Measurements from ENCODE around the gene SIGLEC6.

The SIGLEC6 gene

DNA sequence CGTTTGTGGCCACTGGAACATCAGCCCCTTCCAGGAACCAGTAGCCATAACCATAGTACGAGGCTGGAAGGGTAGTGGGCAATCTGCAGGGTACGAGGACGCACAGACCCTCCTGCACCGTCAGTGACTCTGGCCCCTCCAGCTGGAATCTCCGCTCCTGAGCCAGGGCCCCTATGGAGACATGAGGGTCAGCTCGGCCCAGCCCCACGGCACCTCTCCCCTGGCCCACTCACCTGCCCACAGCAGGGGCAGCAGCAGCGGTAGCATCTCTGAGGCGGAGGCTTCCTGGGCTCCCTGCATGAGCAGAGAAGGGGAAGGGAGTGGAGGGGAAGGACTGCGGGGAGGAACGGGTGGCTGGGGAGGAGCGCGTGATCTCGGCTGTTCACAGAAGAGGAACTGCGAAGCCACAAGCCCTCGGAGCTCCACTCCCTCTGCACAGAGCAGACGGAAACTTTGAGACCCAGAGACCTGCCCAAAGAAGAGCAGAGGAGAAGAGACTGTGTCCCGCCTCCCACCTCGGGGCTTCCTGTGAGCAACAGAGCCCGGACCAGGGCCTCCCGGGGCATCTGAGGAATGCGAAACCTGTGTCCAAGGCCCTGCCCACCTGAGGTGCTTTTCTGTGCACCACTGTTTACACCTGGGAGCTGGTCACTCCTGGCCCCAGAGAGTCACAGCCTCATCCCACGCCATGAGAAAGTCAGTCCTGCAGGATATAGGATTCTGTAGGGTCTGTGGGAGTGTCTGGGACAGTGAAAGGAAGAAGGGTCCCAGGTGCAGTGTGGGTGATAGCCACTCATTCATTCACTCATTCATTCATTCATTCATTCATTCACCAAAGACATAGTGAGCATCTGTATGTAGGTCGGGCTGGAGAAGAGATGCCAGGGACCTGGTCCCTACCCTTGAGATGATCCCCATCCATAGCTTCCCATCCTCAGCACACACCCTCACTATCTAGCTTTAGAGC is at the start of gene SIGLEC6:
Gene SIGLEC6 (minus strand): TSS at position 322 of the 967 bp plus-strand sequence. CDS start 22 bp downstream, at position 300.
- DNase-seq = peak; percentile 78

DNA sequence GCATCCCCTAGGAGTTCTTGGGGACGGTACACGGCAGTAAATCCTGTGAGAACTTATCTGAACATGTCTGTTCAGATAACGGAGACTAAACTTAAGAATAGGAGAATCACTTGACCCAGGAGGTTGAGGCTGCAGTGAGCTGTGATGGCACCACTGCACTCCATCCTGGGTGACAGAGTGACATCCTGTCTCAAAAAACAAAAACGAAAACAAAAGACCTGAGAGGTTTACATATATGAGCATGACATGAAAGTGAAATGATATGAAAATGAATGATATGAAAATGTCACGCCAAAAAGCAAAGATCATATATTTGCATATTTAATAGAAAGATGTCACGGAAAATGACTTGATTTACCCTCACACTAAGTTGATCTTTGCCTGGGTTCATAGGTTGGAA is 45.4 kb upstream of the SIGLEC6 start:
- DNase-seq = no peak

DNA sequence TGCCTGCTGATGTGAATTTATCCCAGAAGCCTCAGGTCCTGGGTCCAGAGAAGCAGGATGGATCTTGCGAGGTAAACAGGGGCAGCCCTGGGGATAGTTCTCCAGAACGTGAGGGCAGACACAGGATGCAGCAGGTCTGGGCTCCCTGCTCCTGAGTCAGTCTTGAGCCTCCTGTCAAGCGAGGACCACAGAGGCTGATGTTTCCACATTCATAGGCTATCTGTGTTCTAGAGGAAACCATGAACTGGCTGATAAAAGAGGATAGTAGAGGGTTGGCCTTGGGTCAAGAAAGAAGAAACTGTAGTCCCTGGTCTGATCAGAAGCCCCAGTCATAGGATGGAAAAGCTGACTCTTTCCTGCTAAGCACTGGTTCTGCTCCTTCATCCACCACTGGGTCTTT is 41.9 kb upstream of the SIGLEC6 start:
- DNase-seq = peak; percentile 81

DNA sequence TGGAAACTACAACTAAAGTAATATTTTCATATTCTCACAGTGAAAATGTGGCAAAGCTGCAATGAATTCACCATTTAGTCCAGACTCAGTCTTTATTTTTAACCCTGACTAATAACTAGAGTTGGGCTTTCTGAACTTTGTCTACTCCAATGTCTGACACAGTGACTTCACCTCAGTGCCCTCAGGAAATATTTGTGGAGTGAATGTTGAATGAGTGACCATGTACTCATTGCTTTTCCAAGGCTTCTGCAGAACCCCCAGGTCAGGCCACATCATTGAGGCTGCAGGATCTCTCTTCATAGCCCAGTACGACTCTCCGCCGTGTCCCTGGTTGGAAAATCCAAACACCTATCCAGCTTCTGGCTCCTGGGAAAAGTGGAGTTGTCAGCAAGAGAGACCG is 41.4 kb upstream of the SIGLEC6 start:
- DNase-seq = no peak

DNA sequence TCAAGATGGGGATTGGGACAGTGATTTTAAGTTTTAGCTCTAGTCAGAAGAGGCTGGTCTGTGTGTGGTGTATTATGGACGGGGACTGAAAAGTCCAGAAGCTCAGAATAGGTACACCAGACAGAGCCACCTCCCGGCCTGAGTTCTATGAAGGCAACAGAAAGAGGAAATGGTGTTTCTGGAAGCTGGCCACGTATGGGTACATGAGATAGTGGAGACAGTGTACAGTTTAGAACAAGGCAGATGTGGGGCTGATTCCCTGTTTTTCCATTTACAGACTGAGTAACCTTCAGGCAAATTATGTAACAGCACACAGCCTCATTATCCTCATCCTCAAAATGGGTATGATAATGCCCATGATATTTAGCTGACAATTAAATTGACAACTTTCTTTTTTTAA is 40.9 kb upstream of the SIGLEC6 start:
- peak; percentile 93 for DNase-seq

DNA sequence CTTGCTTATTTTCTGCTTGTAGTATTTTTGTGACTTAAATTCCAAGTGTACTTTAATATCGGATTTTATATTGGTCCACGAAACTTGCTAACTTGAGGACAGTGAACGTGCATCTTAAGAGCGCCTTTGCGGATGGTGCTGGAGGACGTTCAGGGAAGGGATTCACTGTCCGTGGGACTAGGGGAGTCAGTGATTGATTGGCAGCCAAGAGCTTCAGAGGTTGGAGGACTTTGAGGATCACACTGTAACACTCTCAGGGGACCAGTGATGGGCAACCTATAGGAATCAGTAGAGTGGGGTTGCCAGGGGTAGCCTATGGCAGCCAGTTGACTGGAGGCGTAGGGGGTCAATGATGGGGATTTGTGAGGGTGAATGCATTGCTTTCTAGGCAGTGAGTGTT is 40.1 kb upstream of the SIGLEC6 start:
- peak; percentile 34 for DNase-seq

DNA sequence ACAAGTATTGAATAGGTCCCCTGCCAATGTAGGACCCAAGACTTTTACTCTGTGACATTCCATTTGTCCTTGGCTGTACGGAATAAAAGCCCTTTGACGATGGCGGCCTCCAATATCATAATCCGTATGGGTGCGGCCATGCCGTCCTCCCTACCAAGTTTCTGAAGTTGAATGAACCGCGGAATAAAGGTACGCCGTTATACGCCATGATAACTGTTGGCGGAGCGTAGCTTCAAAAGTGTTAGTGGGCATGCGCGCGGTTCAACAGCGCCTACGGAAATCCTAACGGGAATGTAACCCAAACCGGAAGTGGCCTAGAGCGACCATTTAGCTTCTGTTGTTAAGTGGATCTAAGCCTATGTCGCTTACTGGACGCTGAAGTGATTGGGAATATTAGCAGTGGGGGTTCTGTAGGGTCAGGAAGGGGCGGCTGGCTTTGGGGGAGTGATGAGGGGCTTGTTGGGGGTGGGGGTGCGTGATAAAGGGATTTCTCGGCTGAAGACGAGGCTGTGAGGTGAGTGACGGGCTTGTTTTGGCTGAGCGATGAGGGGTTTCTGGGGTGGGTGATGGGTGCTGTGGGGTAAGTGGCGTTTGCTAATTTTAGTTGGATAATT is 39.6 kb upstream of the SIGLEC6 start, which contains the start of gene ZNF175:
Gene ZNF175 (plus strand): TSS at position 322 of the 614 bp plus-strand sequence. CDS start 2,047 bp downstream, outside the sequence.
- peak; percentile 98 for DNase-seq

DNA sequence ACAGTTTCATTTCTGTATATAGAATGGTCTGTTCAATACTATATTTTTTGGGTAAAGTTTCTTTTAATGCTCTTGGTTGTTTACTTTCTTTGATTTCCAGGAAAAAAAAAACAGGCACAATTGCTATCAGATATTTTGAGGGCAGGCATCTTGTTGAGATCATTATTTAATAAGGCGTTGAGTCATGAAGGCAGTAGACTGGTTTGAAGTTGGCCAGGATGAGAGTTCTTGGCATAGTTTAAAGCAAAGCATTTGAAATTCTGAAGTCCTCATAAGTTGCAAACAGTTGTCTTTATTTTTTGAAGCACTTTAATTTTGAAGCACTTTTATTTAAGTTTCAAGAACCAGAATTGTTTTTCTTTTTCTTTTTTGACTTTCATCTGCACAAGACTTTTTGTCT is 37.0 kb upstream of the SIGLEC6 start:
- DNase-seq = peak; percentile 42

DNA sequence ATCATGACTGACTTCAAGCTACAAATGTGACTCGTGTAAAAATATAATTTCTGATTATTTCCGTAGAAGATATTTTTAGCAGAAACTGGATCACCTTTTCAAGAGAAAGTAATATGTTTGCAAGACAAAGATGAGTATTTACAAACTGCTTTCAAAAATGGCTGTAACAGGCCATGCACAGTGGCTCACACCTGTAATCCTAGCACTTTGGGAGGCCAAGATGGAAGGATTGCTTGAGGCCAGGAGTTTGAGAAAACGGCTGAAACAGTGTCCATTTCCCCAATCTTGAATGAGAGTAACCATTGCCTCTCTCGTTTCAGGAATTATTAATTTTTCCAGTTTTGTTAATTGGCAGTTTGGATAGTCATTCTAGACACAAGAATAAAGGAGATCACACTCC is 36.1 kb upstream of the SIGLEC6 start:
- no peak for DNase-seq

DNA sequence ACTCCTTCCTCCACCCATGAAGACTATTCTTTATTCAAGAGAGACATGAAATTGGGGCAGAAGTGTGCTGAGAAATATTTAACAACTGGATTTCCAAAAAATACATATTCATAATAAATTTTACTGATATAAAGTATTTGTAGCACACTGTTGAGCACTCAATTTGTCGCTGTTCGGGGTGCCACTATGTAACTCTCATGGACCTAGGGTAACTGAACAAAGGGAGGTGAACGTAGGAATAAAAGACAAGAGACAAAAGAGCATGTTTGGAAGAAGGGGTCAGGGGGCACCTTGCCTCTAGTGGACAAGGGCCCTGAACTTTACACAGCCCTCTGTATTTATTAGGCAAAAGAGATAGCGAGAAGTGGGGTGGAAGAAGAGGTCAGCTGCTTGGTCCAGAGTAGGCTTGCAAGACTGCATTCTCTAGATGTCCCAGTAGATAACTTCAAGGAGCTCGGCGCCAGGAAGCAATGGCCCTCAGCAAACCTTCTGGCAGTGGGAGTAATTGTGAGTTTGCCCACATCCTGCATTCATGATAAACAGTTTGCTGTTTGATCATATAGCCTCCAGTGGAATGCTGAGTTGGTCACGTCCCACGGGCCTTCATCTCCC is 35.1 kb upstream of the SIGLEC6 start:
- peak; percentile 59 for DNase-seq

DNA sequence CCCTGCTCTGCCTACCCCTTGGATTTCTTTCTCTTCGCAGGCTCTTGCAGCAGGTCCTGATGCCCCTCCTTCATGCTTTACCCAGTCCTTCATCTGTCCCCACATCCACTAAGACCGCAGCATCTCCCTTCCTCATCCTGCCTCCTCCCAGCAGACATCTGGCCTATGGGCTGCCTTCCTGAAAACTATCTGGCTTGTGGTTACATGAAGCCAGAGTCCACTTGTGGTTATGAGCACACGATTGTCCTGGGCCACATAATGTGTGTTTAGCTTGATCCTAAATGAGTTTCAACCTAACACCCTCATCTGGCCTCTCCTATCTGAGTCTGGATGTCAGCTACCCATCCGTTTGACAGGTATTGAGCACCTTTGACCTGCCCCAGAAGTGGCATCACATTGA is 34.1 kb upstream of the SIGLEC6 start:
- DNase-seq = peak; percentile 65

DNA sequence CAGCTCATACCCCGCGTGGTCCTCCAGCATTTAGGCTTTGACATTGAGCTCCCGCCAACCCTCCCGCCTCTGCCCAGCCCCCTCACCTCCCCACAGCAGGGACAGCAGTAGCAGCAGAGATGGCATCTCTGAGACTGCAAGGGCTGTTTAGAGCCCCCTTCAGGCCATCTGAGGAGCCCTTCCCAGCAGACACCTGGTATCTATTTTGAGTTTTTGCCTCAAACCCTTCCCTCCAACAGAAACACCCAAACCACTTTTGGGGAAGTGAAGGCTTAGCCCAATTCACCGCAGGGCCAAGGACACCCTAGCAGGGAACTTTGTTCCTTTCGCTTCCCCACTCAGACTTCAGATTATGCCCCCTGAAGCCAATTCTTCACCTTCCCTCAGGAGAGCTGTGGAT is 33.3 kb upstream of the SIGLEC6 start:
- DNase-seq = peak; percentile 50

DNA sequence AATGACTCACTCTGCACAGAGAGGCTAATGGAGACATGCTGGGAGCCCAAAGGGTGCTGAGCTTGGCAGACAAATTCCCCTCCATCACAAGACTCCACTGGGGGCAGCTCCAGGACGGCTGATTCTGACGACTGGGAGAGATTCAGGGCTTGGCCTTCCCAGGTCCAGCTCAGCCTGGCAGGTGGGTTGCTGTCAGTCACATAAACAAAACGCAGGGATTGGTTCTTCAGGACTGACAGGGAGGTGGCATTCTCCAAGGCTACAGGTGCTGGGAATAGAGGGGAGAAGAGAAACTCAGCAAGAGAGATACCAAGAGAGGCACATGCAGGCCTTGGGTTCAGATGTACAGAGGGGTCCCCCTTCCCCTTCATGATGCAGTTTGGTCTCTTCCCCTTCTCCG is 28.9 kb upstream of the SIGLEC6 start:
- no peak for DNase-seq

DNA sequence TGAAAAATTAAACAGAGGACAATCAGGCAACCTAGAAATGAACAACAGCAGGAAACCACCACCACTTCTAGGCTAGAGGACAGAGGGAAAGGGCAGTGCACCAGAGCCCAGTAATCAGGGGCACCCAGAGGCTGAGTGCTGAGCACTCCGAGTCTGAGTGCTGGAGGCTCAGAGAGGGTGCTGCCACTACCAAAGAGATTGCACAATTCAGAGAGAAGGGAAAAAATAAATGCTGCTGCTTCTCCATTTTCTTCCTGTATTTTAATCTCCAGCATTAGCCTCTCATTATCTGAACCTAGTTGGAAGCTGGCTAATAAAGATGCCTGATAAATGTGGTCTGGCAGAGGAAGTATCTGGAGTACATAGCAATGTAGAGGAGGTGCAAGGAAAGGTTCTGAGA is 27.8 kb upstream of the SIGLEC6 start:
- DNase-seq = no peak

DNA sequence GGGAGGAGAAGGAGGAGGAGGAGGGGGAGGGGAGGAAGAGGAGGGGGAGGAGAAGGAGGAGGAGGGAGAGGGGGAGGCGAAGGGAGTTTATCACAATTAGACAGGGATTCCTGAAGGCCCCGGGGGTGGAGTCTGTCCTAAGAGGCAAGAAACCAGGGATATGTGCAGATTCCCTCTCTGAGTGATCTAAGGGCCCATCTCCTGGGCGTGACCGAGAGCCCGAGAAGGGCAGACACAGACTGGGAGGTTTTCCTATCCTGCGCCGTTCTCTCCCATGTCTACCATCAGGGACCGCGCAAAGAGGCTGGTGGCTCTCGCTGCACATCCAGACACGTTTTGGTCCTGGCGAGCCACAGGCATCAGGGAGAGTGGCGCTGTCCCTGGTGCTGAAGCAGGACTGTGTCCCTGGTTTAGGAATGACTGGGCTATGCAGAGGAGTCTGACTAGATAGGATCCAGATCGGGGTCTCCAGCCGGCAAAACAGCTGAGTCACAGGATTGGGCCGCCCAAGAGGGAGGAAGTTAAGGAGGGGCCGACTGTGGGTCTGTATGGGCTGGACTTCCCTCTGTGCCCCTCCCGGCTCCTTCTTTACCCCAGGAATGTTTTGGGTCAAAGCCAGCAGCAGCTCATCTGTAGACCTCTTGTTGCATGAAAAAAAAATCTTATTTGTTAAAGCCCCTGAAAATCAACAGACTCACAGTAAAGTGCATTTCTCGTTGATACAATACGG is 21.7 kb upstream of the SIGLEC6 start:
- peak; percentile 83 for DNase-seq

DNA sequence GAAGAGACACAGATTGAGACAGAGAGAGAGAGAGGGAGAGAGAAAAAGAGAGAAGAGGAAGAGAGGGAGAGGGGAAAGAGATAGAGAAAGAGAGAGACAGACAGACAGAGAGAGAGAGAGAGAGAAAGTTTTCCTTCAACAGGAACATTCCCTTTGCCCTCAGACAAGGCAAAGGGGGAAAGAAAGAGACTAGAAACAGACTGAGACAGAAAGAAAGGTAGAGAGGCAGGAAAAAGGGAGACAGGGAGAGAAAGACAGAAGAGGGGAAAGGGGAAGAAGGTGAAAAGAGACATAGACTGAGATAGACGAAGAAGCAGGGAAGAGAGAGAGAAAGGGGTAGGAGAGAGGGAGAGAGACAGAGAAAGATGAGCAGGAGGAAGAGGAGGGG is 21.1 kb upstream of the SIGLEC6 start:
- no peak for DNase-seq

DNA sequence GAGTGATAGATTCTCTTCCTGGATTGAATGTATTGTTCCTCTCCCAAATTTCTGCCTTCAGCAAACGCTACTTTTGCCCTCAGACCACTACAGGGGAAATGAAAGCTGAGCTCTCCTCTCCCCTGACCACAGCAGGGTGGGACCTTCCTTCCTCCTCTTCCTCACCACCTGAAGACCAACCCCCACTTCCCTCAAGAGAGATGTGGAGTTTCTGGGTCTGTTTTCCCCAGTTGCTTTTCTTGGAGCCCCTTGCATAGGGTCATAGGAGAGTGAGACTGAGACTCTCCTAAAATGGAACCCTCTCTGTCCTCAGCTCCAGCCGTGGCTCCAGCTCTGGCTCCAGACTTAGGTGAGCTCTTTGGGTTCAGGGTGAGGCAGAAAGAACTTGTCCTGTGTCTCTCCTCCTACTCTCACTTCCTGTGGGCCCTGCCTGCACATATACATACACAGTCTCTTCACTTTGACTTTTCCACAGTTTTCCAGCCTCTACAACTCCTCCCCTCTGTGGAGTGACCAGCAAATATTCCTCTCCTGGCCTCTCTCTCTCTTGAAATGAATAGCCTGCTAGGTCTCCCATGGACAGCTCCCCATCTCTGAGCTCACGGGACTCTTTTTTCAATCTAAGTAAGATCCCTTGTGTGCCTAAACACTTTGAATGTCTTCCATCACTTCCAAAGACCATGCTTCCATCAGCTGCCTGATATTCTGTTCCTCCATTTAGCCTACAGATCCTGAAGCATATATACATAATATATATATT is 20.4 kb upstream of the SIGLEC6 start:
- DNase-seq = no peak

DNA sequence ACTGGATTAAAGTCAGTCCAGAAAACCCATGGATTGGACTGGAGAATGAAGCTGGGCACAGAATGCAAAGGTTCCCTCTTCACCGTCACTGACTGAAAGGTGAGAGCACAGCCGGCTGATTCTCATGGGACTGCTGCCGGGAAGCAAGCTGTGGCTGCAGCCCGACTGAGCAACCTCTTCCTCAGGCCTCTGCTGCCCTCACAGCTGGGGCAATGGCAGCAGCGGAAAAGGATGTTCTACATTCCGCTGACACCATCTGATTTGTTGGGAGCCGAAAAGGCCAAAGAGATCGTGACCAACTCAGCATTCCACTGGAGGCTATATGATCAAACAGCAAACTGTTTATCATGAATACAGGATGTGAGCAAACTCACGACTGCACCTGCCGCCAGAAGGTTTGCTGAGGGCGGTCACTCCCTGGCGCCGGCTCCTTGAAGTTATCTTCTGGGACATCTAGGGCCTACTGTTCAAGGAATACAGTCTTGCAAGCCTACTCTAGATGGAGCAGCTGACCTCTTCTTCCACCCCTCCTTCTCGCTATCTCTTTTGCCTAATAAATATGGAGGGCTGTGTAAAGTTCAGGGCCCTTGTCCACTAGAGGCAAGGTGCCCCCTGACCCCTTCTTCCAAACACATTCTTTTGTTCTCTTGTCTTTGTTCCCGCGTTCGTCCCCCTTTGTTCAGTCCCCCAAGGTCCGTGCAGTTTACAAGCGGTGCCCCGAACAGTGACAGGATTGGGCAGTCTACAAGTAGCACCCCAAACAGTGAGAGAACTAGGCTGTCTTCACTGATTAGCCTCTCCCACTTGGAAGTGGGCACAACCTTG is 19.6 kb upstream of the SIGLEC6 start:
- DNase-seq = no peak

DNA sequence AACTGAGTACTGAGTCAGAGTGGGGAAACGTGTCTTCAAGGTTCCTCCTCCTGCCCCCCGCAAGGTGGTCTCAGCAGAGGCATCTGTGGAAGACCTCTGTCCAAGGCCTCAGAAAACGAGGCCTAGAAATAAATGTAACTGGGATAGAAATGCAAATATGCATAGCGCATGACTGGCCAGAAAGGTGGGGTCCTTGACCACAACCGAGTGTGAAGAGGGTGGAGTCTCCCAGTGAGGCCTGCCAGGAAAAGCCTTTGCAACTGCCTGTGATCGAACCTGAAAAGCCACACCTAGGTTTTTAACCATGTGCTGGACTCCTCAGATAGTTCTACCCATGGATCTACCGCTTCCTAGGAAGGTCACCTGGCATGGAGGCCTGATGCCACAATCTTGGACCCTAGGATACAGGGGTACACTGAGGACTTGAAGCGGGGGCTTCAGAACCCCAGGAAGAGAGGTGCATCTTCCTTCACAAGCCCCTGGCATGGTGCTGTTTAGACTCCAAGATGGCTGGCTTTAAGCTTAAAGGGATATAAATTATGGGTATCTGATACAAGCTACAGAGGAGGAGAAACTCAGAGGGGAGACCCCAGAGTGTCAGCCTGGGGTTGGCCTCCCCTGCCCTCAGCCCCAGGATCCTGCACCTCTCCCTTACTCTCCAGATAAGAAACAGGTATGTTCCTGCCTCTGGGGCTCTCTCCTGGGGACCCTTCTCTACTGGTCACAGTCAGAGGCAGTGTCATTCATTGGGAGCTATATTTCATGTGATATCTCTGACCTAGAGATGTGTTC is 18.3 kb upstream of the SIGLEC6 start:
- peak; percentile 86 for DNase-seq

DNA sequence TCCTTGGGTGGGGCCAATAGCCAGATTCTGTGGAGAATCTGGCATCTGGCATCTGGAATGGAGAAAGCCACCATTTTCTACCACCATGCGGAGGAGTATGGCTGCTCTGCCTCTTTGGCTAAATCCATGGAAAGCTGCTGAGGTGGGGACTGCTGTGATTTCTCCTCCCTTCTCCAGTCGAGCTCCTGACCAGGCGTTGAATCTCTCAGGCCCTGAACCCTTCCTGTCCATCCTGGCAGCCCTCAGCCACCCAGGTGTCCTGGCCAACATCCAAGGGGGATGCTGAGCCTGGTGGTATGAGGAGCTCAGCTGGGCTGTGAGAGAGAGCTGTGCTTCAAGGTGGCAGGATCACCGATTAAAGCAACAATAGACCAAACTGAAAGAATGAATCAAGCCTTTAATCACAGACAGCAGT is 17.4 kb upstream of the SIGLEC6 start:
- DNase-seq = no peak
